C4-2B (cell line): ENCODE data around the gene ARID2.

Experiments
- ZFX ChIP-seq: fragments of 450-650 bp; IDR thresholded peaks from 2 replicates; pipeline ENCODE4 v1.6.1; 2017
- TF ChIP-seq, protein P1 (sequence below): fragments of 450-650 bp; conservative IDR thresholded peaks from 2 replicates; pipeline ENCODE4 v1.5.1; 2017; ENCODE audit warnings: mild to moderate bottlenecking

DNA sequence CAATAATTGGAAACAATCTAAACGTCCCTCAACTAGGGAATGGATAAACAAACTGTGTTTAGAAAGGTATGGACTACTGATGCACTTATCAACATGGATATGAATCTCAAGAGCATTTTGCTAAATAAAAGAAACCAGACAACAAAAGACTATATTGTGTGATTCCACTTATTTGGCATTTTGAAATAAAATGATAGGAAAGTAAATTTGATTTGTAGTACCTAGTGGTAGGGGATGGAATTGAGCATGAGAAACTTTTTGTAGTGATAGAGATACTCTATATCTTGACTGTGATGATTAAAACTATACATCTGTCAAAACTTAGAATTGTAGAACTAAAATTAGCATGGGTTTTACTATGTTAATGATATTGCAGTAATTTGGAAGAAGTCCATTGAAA is 87.1 kb downstream of the ARID2 start:
- TF ChIP-seq, protein P1, sequence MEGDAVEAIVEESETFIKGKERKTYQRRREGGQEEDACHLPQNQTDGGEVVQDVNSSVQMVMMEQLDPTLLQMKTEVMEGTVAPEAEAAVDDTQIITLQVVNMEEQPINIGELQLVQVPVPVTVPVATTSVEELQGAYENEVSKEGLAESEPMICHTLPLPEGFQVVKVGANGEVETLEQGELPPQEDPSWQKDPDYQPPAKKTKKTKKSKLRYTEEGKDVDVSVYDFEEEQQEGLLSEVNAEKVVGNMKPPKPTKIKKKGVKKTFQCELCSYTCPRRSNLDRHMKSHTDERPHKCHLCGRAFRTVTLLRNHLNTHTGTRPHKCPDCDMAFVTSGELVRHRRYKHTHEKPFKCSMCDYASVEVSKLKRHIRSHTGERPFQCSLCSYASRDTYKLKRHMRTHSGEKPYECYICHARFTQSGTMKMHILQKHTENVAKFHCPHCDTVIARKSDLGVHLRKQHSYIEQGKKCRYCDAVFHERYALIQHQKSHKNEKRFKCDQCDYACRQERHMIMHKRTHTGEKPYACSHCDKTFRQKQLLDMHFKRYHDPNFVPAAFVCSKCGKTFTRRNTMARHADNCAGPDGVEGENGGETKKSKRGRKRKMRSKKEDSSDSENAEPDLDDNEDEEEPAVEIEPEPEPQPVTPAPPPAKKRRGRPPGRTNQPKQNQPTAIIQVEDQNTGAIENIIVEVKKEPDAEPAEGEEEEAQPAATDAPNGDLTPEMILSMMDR = peak; percentile 5
- TF ChIP-seq ZFX = no peak
